Muscle layer of duodenum (tissue), 2 donors: Measurements from ENCODE around the gene ZBTB48.
"Not testable (repeated sequence)": the region's sequence is repeated elsewhere in the genome, so short reads cannot be mapped to it uniquely, and the experiment has no call there.

Experiments
- H3K27ac ChIP-seq: one replicate; pipeline ENCODE4 v1.7.0; 2013; ENCODE audit warnings: mild to moderate bottlenecking, low read length
- H3K27me3 ChIP-seq: one replicate; pipeline ENCODE4 v1.7.0; 2013; ENCODE audit warnings: low read depth, mild to moderate bottlenecking, control low read depth, low read length
- H3K36me3 ChIP-seq, 2 donors: one replicate each; pipeline ENCODE4 v1.7.0; 2013; ENCODE audit warnings: low read length in 2 of 2, control low read depth in 1 of 2, mild to moderate bottlenecking in 1 of 2; ENCODE audit not compliant: insufficient read depth in 2 of 2, control insufficient read depth in 1 of 2
- H3K4me1 ChIP-seq, 2 donors: one replicate each; pipeline ENCODE4 v1.7.0; 2013; ENCODE audit warnings: low read length in 2 of 2, mild to moderate bottlenecking in 2 of 2, control low read depth in 1 of 2, moderate library complexity in 1 of 2; ENCODE audit not compliant: insufficient read depth in 2 of 2, control insufficient read depth in 1 of 2
- H3K4me3 ChIP-seq, 2 donors: one replicate each; pipeline ENCODE4 v1.7.0; 2013; ENCODE audit warnings: low read length in 2 of 2, low read depth in 1 of 2, mild to moderate bottlenecking in 1 of 2
- H3K9me3 ChIP-seq, 2 donors: one replicate each; pipeline ENCODE4 v1.7.0; 2013; ENCODE audit warnings: low read length in 2 of 2, control low read depth in 1 of 2, mild to moderate bottlenecking in 1 of 2; ENCODE audit not compliant: control insufficient read depth in 1 of 2
- donor health status: healthy.

Gene ZBTB48

DNA sequence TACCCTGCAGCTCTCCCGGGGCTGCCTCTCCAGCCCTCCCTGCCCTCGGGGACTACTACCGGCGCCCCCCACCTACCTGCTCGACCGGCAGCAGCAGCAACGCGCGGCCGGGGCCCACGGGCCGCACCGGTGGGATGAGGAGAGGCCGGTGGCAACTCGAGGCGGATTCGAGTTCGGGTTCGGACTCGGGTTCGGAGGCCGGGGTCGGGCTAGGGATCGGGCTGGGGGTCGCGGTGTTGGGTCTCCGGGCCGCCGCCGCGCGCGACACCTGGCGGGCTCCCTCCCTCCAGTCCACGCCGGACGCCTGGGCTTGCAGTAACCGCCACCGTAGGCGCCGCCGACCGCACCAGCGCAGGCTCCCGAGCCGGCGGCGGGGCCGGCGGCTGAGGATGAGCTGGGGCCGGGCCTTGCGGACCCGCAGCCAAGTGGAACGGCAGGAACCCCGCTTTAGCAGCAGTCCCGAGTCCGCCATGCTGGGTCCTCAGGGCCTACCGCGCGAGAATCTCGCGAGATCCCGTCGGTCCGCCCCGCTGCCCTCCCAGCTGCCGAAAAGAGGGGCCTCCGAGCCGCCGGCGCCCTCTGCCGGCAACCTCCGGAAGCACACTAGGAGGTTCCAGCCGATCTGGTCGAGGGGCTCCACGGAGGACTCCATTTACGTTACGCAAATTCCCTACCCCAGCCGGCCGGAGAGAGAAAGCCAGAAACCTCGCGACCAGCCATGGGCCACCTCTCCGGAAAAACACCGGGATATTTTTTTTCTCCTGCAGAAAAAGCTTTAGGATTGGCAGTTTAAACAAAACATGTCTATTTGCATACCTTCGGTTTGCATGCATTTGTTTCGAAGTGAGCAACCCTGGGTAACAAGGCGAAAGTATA lies 25.5 kb upstream of the ZBTB48 start, which contains the start of gene NOL9:
Gene NOL9, minus strand, starts transcription at position 483 of the 876 bp plus-strand sequence. Its CDS starts 11 bp downstream, at position 472.
- Histone ChIP-seq H3K4me1 (peaks cover 6 to 21% of the 10 kb centered on the region in 2 donors), H3K4me3 (peak within 1 kb of the TSS; percentile 76 to 100), H3K27ac (peak within 1 kb of the TSS; percentile 39), H3K9me3 (no peaks in the 10 kb centered on the region), H3K27me3 (no peaks in the 10 kb centered on the region), H3K36me3 (peaks cover 0 to 14% of the 10 kb centered on the region in 2 donors)

GRCh38 chr1:6554907-6555778 lies 24.7 kb upstream of the ZBTB48 start, which contains the start of gene TAS1R1:
TAS1R1 (plus strand) TSS chr1:6555307; CDS start chr1:6555374, 67 bp downstream.
- H3K27ac ChIP-seq = peak within 1 kb of the TSS; percentile 39
- no peaks in the 10 kb centered on the region for H3K9me3 ChIP-seq
- H3K27me3 ChIP-seq = no peaks in the 10 kb centered on the region
- peaks cover 6 to 21% of the 10 kb centered on the region in 2 donors for H3K4me1 ChIP-seq
- H3K4me3 ChIP-seq = peak within 1 kb of the TSS; percentile 76 to 100
- H3K36me3 ChIP-seq = peaks cover 0 to 8% of the 10 kb centered on the region in 2 donors

DNA sequence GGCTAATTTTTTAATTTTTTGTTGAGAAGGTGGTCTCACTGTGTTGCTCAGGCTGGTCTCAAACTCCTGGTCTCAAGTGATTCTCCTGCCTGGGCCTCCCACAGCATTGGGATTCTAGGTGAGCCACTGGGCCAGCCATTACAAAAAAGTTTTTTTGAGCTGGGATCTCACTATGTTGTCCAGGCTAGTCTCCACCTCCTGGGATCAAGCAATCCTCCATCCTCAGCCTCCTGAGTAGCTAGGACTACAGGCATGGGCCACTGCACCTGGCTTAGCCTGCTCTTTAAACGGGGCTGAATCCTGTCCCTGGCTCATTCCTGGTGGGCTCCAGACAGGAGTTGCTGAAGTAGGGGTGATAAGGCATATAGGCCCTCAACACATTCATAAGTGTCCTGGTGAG lies 22.2 kb upstream of the ZBTB48 start:
- no peaks in the 10 kb centered on the region for H3K27me3 ChIP-seq
- H3K4me3 ChIP-seq = no peak overlapping the region
- no peak overlapping the region for H3K27ac ChIP-seq
- peaks cover 6 to 19% of the 10 kb centered on the region in 2 donors for H3K4me1 ChIP-seq
- no peaks in the 10 kb centered on the region for H3K36me3 ChIP-seq
- H3K9me3 ChIP-seq = no peaks in the 10 kb centered on the region

- not testable (repeated sequence) for H3K27me3 ChIP-seq, H3K27ac ChIP-seq, H3K36me3 ChIP-seq, H3K9me3 ChIP-seq, H3K4me3 ChIP-seq, H3K4me1 ChIP-seq
These were observed 20.6 kb upstream of the ZBTB48 start for GRCh38 chr1:6559161-6559560.

DNA sequence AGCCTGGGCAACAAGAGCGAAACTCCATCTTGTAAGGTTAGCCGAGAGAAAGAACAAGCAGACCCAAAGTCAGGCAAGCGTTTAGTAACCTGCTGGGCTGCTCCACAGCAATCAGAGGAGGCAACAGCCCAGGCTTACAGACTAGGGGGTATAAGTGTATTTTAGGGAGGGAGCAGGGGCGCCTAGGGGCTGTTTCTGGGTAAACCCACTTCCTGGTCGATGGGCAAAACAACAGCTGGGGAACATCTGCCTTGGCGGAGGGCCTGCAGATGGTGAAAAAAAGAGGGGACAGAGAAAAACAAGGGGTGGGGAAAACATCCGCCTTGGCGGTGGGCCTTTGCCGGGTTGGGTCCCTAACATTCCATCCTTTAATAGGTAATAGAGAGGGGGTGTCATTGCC lies 19.5 kb upstream of the ZBTB48 start:
- Histone ChIP-seq H3K4me3 (no peak overlapping the region), H3K27me3 (no peaks in the 10 kb centered on the region), H3K27ac (no peak overlapping the region), H3K36me3 (no peaks in the 10 kb centered on the region), H3K4me1 (peaks cover 0 to 2% of the 10 kb centered on the region in 2 donors), H3K9me3 (no peaks in the 10 kb centered on the region)

GRCh38 chr1:6569033-6569432 lies 10.8 kb upstream of the ZBTB48 start:
- no peaks in the 10 kb centered on the region for H3K36me3 ChIP-seq
- no peak overlapping the region for H3K27ac ChIP-seq
- H3K4me1 ChIP-seq = no peaks in the 10 kb centered on the region
- H3K4me3 ChIP-seq = no peak overlapping the region
- no peaks in the 10 kb centered on the region for H3K27me3 ChIP-seq
- H3K9me3 ChIP-seq = peaks cover 0 to 4% of the 10 kb centered on the region in 2 donors

DNA sequence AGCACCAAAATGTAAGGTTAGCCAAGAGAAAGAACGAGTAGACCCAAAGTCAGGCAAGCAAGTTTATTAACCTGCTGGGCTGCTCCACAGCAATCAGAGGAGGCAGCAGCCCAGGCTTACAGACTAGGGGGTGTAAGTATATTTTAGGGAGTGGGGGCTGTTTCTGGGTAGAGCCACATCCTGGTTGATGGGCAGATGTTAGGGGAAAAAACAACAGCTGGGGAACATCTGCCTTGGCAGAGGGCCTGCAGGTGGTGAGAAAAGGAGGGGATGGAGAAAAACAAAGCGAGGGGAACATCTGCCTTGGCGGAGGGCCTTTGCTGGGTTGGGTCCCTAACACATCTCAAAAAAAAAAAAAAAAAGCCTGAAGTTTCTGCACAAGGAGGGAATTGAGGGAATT lies 9.7 kb upstream of the ZBTB48 start:
- Histone ChIP-seq H3K27me3 (no peaks in the 10 kb centered on the region), H3K36me3 (no peaks in the 10 kb centered on the region), H3K27ac (no peak overlapping the region), H3K9me3 (peaks cover 0 to 4% of the 10 kb centered on the region in 2 donors), H3K4me3 (no peak overlapping the region), H3K4me1 (no peaks in the 10 kb centered on the region)

DNA sequence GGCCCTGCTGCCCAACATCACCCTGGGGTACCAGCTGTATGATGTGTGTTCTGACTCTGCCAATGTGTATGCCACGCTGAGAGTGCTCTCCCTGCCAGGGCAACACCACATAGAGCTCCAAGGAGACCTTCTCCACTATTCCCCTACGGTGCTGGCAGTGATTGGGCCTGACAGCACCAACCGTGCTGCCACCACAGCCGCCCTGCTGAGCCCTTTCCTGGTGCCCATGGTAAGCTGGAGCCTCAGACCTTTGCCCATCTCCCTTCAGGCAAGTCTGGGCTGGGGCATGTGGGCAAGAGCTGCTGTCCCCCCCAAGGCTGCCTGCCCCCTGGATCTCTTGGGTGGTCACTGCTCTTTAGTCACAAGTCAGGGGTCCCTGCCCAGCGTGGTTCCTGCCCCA lies 8.8 kb upstream of the ZBTB48 start:
- no peaks in the 10 kb centered on the region for H3K36me3 ChIP-seq
- H3K27ac ChIP-seq = no peak overlapping the region
- peaks cover 0 to 4% of the 10 kb centered on the region in 2 donors for H3K9me3 ChIP-seq
- H3K27me3 ChIP-seq = no peaks in the 10 kb centered on the region
- no peak overlapping the region for H3K4me3 ChIP-seq
- no peaks in the 10 kb centered on the region for H3K4me1 ChIP-seq

- H3K36me3 ChIP-seq = no peaks in the 10 kb centered on the region
These were observed 7.0 kb upstream of the ZBTB48 start for GRCh38 chr1:6572653-6573383.

DNA sequence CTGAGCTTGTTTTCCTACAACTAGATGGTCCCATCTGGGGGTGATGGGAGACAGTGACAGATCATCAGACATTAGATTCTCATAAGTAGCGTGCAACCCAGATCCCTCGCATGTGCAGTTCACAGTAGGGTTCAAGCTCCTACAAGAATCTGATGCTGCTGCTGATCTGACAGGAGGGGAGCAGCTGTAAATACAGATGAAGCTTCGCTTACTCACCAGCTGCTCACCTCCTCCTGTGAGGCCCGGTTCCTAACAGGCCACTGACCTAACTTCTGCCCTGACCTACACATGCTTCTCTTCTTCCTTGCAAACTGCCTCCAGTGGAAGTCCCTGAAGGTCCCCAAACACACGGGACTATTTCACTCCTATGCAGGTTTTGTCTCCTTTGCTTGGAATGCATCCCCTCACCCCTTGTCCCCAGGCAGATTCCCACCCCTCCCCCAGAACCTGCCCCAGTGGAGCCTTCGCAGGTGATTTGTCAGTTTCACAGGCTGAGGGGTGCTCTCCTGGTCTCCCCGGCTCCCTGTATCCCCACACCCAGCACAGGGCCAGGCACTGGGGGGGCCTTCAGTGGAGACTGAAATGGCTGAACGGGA lies 5.7 kb upstream of the ZBTB48 start:
- Histone ChIP-seq H3K4me3 (no peak overlapping the region), H3K27ac (no peak overlapping the region), H3K4me1 (peaks cover 1 to 2% of the 10 kb centered on the region in 2 donors), H3K27me3 (no peaks in the 10 kb centered on the region), H3K36me3 (no peaks in the 10 kb centered on the region), H3K9me3 (peaks cover 0 to 4% of the 10 kb centered on the region in 2 donors)

More at GRCh38 chr1:6572653-6573383, 7.0 kb upstream of the ZBTB48 start:
- H3K4me1 ChIP-seq = no peaks in the 10 kb centered on the region
- no peak overlapping the region for H3K4me3 ChIP-seq
- H3K9me3 ChIP-seq = peaks cover 0 to 4% of the 10 kb centered on the region in 2 donors
- H3K27ac ChIP-seq = no peak overlapping the region
- no peaks in the 10 kb centered on the region for H3K27me3 ChIP-seq
